SU-DHL-6 (cell line): Measurements from ENCODE around the gene CPAMD8.

ENCODE experiments used
- EZH2phosphoT487 ChIP-seq: fragments of 200-600 bp; sonication (generic), shearing (Covaris generic); conservative IDR thresholded peaks from 2 replicates; pipeline ENCODE4 v1.6.1; 2018; ENCODE audit warnings: mild to moderate bottlenecking, antibody characterized with exemption, low read length, moderate library complexity, mixed read lengths
- TF ChIP-seq, protein P1 (sequence below): fragments of 200-600 bp; sonication (generic); IDR thresholded peaks from one replicate; pipeline ENCODE4 v1.5.1; 2017; ENCODE audit warnings: antibody characterized with exemption, mild to moderate bottlenecking, low read length, moderate library complexity; ENCODE audit not compliant: insufficient read depth, poor library complexity, severe bottlenecking

DNA sequence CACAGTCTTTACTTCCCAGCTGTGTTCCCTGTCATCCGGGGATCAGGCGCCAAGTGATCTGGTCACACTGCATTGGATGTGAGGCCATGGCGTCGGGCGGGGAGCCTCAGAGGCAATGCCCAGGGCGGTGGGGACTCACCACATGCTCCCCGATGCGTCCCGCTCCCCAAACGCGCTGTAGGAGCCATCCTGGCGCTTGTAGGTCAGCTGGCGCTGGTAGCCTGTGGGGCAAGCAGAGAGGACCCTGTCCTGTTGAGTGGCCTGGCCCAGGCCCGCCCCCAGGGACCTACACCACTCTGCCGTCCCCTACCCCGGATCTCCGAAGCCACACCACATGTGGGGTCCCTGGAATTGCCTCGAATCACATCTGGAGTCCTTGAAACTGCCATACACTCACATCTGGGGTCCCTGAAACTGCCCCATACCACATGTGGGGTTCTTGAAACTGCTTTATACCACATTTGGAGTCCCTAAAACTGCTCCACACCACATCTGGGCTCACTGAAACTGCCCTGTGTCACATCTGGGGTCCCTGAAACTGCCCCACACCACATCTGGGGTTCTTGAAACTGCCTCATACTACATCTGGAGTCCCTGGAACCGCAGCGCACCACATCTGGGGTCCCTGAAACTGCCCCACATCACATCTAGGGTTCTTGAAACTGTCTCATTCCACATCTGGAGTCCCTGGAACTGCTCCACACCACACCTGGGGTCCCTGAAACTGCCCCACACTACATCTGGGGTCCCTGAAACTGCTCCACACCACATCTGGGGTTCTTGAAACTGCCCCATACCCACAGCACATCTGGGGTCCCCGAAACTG is 104.6 kb downstream of the CPAMD8 start:
- TF ChIP-seq, protein P1, sequence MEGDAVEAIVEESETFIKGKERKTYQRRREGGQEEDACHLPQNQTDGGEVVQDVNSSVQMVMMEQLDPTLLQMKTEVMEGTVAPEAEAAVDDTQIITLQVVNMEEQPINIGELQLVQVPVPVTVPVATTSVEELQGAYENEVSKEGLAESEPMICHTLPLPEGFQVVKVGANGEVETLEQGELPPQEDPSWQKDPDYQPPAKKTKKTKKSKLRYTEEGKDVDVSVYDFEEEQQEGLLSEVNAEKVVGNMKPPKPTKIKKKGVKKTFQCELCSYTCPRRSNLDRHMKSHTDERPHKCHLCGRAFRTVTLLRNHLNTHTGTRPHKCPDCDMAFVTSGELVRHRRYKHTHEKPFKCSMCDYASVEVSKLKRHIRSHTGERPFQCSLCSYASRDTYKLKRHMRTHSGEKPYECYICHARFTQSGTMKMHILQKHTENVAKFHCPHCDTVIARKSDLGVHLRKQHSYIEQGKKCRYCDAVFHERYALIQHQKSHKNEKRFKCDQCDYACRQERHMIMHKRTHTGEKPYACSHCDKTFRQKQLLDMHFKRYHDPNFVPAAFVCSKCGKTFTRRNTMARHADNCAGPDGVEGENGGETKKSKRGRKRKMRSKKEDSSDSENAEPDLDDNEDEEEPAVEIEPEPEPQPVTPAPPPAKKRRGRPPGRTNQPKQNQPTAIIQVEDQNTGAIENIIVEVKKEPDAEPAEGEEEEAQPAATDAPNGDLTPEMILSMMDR = no peak
- TF ChIP-seq EZH2phosphoT487 = no peak
